Mesodermal cell (in vitro differentiated cells): ENCODE data around the gene PACS2.
"Not testable (repeated sequence)": the region's sequence is repeated elsewhere in the genome, so short reads cannot be mapped to it uniquely, and the experiment has no call there.

ENCODE experiments used
- H3K27ac ChIP-seq: 2 replicates; pipeline ENCODE4 v1.7.0; 2013; ENCODE audit warnings: mild to moderate bottlenecking, low read depth, low read length, moderate library complexity; ENCODE audit not compliant: severe bottlenecking
- H3K36me3 ChIP-seq: 2 replicates; pipeline ENCODE4 v1.7.1; 2013; ENCODE audit warnings: mild to moderate bottlenecking, low read length, moderate library complexity; ENCODE audit not compliant: control insufficient read depth, insufficient read depth
- H3K4me1 ChIP-seq: one replicate; pipeline ENCODE4 v1.7.1; 2013; ENCODE audit warnings: mild to moderate bottlenecking, low read length; ENCODE audit not compliant: insufficient read depth, control insufficient read depth, poor library complexity, severe bottlenecking
- H3K4me3 ChIP-seq: 2 replicates; pipeline ENCODE4 v1.7.0; 2013; ENCODE audit warnings: low read length, control low read depth, mild to moderate bottlenecking; ENCODE audit not compliant: insufficient read depth, poor library complexity, severe bottlenecking; ENCODE audit errors: extremely low read depth
- H3K9me3 ChIP-seq: 2 replicates; pipeline ENCODE4 v1.7.1; 2013; ENCODE audit warnings: mild to moderate bottlenecking, low read length, moderate library complexity; ENCODE audit not compliant: control insufficient read depth
- WGBS, 2 experiments: methylation state at CpG; one replicate each; pipeline ENCODE4 v1.1.5; 2013; ENCODE audit warnings: missing lambda C conversion rate in 2 of 2; ENCODE audit not compliant: insufficient coverage in 2 of 2; 5-methylcytosine and 5-hydroxymethylcytosine counted together

Gene PACS2

GRCh38 chr14:105353136-105353535 lies 38.6 kb downstream of the PACS2 start:
- no peaks in the 10 kb centered on the region for H3K9me3 ChIP-seq
- H3K27ac ChIP-seq = no peak overlapping the region
- H3K36me3 ChIP-seq = no peaks in the 10 kb centered on the region
- 96 to 100% methylated on average over 1 to 4 of the region's 10 CpGs for WGBS, 2 experiments
- no peaks in the 10 kb centered on the region for H3K4me1 ChIP-seq
- H3K4me3 ChIP-seq = no peak overlapping the region

- no peaks in the 10 kb centered on the region for H3K4me1 ChIP-seq
- no peaks in the 10 kb centered on the region for H3K36me3 ChIP-seq
- no peaks in the 10 kb centered on the region for H3K9me3 ChIP-seq
- H3K4me3 ChIP-seq = no peak overlapping the region
- 95 to 98% methylated on average over 18 to 20 of the region's 20 CpGs for WGBS, 2 experiments
- no peak overlapping the region for H3K27ac ChIP-seq
Observed at GRCh38 chr14:105354541-105354940, 40.0 kb downstream of the PACS2 start.

GRCh38 chr14:105355049-105355575 lies 40.6 kb downstream of the PACS2 start:
- 93 to 96% methylated on average over 21 to 27 of the region's 27 CpGs for WGBS, 2 experiments
- Histone ChIP-seq H3K36me3 (no peaks in the 10 kb centered on the region), H3K9me3 (no peaks in the 10 kb centered on the region), H3K4me3 (no peak overlapping the region), H3K4me1 (no peaks in the 10 kb centered on the region), H3K27ac (no peak overlapping the region)

GRCh38 chr14:105355850-105356604 lies 41.5 kb downstream of the PACS2 start:
- Histone ChIP-seq H3K4me1 (no peaks in the 10 kb centered on the region), H3K4me3 (no peak overlapping the region), H3K9me3 (no peaks in the 10 kb centered on the region), H3K27ac (no peak overlapping the region), H3K36me3 (peaks cover 5% of the 10 kb centered on the region)
- 91 to 93% methylated on average over 16 to 20 of the region's 22 CpGs for WGBS, 2 experiments

GRCh38 chr14:105356927-105357326 lies 42.4 kb downstream of the PACS2 start:
- no peak overlapping the region for H3K27ac ChIP-seq
- WGBS, 2 experiments = 43 to 44% methylated on average over 7 to 8 of the region's 9 CpGs
- H3K9me3 ChIP-seq = no peaks in the 10 kb centered on the region
- peaks cover 7% of the 10 kb centered on the region for H3K36me3 ChIP-seq
- no peaks in the 10 kb centered on the region for H3K4me1 ChIP-seq
- H3K4me3 ChIP-seq = no peak overlapping the region

- H3K27ac ChIP-seq = no peak overlapping the region
- H3K36me3 ChIP-seq = peaks cover 7% of the 10 kb centered on the region
- 97% methylated on average over 15 to 16 of the region's 17 CpGs for WGBS, 2 experiments
- H3K9me3 ChIP-seq = no peaks in the 10 kb centered on the region
- H3K4me3 ChIP-seq = no peak overlapping the region
- H3K4me1 ChIP-seq = no peaks in the 10 kb centered on the region
Observed at GRCh38 chr14:105357626-105358025, 43.1 kb downstream of the PACS2 start.

- Histone ChIP-seq H3K4me1 (no peaks in the 10 kb centered on the region), H3K27ac (no peak overlapping the region), H3K36me3 (peaks cover 7% of the 10 kb centered on the region), H3K4me3 (no peak overlapping the region), H3K9me3 (no peaks in the 10 kb centered on the region)
- WGBS, 2 experiments = 94 to 100% methylated on average over 23 to 25 of the region's 25 CpGs
Observed at GRCh38 chr14:105358140-105358846, 43.7 kb downstream of the PACS2 start.

GRCh38 chr14:105358943-105359342 lies 44.4 kb downstream of the PACS2 start:
- no peaks in the 10 kb centered on the region for H3K4me1 ChIP-seq
- no peaks in the 10 kb centered on the region for H3K9me3 ChIP-seq
- 88 to 97% methylated on average over 5 to 13 of the region's 16 CpGs for WGBS, 2 experiments

GRCh38 chr14:105361412-105361811 lies 46.9 kb downstream of the PACS2 start:
- H3K9me3 ChIP-seq, H3K27ac ChIP-seq, H3K36me3 ChIP-seq, H3K4me1 ChIP-seq, H3K4me3 ChIP-seq: not testable (repeated sequence)
- WGBS, 2 experiments = 86 to 100% methylated on average over 2 to 6 of the region's 10 CpGs

More at GRCh38 chr14:105358943-105359342, 44.4 kb downstream of the PACS2 start:
- no peak overlapping the region for H3K4me3 ChIP-seq
- H3K36me3 ChIP-seq = peaks cover 7% of the 10 kb centered on the region
- no peak overlapping the region for H3K27ac ChIP-seq

GRCh38 chr14:105363847-105364708 lies 49.5 kb downstream of the PACS2 start:
- Histone ChIP-seq H3K9me3 (no peaks in the 10 kb centered on the region), H3K27ac (no peak overlapping the region), H3K4me1 (no peaks in the 10 kb centered on the region), H3K36me3 (peaks cover 9% of the 10 kb centered on the region), H3K4me3 (no peak overlapping the region)
- 24 to 41% methylated on average over 19 to 23 of the region's 58 CpGs for WGBS, 2 experiments
